22Rv1 (cell line): ENCODE data around the gene RGR.
A peak's percentile ranks its signal among the peaks of the same experiment; 100 is the strongest.

Experiments
- H3K27ac ChIP-seq: fragments of 450-650 bp; 2 replicates; pipeline ENCODE4 v1.5.1; 2017
- ZFX ChIP-seq: fragments of 450-650 bp; IDR thresholded peaks from 2 replicates; pipeline ENCODE4 v1.6.1; 2017; ENCODE audit warnings: antibody characterized with exemption, borderline replicate concordance
- TF ChIP-seq, protein P1 (sequence below): fragments of 450-650 bp; IDR thresholded peaks from 2 replicates; pipeline ENCODE4 v1.5.1; 2017; ENCODE audit warnings: mild to moderate bottlenecking

RGR gene

DNA sequence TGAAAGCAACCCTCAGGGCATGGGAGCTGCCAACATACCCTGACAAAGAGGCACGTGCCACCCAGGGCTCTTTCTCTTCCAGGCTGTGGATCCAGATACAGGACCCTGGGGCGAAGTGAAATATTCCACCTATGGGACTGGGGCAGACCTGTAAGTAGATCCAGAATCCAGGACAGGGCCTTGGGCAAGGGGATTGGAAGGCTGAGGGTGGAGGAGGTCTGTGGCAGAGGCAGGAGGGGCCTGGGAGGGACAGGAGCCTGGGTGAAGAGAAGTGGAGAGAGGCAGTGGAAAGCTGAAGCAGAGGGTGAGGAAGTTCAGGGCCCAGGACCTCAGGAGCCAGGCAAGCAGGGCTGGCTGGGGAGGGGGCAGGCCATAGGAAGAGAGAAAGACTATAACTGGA is 33.3 kb upstream of the RGR start:
- H3K27ac ChIP-seq, result no peak overlapping the region
- TF ChIP-seq, protein P1, sequence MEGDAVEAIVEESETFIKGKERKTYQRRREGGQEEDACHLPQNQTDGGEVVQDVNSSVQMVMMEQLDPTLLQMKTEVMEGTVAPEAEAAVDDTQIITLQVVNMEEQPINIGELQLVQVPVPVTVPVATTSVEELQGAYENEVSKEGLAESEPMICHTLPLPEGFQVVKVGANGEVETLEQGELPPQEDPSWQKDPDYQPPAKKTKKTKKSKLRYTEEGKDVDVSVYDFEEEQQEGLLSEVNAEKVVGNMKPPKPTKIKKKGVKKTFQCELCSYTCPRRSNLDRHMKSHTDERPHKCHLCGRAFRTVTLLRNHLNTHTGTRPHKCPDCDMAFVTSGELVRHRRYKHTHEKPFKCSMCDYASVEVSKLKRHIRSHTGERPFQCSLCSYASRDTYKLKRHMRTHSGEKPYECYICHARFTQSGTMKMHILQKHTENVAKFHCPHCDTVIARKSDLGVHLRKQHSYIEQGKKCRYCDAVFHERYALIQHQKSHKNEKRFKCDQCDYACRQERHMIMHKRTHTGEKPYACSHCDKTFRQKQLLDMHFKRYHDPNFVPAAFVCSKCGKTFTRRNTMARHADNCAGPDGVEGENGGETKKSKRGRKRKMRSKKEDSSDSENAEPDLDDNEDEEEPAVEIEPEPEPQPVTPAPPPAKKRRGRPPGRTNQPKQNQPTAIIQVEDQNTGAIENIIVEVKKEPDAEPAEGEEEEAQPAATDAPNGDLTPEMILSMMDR, result no peak
- no peak for TF ChIP-seq ZFX

DNA sequence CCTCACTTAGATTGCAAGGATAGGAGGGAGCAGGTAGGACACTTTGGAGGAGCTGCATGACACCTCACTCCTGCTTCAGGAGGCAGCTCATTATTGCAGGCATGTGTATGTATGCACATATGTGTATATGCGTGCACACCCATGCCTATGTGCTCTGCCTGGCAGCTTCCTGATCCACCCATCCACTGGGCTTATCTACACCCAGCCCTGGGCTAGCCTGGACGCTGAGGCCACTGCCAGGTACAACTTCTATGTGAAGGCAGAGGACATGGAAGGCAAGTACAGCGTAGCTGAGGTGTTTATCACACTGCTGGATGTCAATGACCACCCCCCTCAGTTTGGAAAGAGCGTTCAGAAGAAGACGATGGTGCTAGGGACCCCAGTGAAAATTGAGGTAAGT is 32.8 kb upstream of the RGR start:
- no peak for TF ChIP-seq ZFX
- TF ChIP-seq, protein P1, result no peak
- H3K27ac ChIP-seq, result no peak overlapping the region

DNA sequence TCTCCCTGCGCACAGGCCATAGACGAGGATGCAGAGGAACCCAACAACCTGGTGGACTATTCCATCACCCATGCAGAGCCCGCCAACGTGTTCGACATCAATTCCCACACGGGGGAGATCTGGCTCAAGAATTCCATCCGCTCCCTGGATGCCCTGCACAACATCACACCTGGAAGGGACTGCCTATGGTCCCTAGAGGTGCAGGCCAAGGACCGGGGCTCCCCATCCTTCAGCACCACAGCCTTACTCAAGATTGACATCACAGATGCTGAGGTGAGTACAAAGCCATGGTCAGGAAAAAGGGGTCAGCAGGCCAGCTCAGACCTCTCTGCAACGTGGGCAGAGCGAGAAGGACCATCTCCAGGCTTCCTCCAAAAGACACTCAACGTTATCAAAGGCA is 31.8 kb upstream of the RGR start:
- TF ChIP-seq, protein P1, result no peak
- no peak for TF ChIP-seq ZFX
- H3K27ac ChIP-seq, result no peak overlapping the region

DNA sequence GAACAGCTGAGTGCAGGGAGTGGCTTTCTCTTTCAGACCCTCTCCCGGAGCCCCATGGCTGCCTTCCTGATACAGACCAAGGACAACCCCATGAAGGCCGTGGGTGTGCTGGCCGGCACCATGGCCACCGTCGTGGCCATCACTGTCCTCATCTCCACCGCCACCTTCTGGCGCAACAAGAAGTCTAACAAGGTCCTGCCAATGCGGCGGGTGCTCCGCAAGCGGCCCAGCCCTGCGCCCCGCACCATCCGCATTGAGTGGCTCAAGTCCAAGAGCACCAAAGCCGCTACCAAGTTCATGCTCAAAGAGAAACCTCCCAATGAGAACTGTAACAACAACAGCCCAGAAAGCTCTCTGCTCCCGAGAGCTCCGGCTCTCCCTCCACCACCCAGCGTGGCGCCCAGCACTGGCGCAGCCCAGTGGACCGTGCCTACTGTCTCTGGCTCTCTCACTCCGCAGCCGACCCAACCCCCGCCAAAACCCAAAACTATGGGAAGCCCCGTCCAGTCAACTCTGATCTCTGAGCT is 30.7 kb upstream of the RGR start:
- TF ChIP-seq, protein P1, result no peak
- no peak for TF ChIP-seq ZFX
- no peak overlapping the region for H3K27ac ChIP-seq

DNA sequence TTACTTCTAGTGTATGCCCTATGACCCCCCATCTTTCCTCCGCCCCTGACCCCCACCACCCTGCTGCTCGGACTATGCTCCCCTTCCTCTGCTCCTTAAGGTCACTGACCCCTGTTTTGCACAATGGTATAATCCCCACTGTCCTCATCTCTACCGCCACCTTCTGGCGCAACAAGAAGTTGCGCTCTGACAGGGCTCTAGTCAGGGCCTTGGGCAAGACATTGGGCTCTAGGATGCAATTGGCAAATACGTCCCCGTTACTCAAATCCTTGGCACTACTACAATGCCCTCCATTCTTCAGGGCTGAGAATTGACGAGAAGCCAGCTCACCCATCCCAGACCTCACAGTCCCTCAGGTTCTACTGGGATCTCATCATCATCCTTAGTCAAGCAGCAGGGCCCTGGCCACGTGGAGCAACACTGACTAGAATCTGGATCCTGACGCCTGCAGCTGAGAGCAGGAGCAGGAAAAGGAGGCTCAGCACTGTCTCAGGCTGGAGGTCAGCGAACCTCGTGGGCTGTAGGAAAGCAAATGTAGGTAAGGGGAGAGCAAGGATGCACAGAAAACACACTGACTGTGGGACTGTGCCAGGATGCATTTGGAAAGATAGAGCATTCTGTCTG is 30.1 kb upstream of the RGR start:
- TF ChIP-seq, protein P1, result peak; percentile 78
- no peak for TF ChIP-seq ZFX

DNA sequence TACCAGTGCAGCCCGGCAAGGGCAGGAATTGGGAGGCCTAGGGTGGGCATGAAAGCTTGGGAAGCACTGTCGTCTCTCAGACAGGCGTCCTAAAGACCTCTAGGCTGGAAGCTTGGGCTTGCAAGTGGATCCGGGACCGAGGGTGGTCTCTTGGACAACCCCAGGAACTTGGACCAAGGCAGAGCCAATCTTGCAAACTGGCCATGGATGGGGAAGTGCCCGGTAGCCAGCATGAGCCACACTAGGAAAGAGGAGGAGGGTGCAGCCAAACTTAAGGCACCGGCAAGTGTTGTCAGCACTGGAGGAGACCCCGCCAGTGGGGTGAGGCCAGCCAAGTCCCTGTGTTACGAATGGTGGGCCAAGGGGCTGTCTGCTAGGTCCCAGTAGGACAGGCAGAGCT is 28.0 kb upstream of the RGR start:
- TF ChIP-seq ZFX, result no peak
- TF ChIP-seq, protein P1, result no peak
- no peak overlapping the region for H3K27ac ChIP-seq

More for the DNA sequence above, 30.1 kb upstream of the RGR start:
- H3K27ac ChIP-seq, result no peak overlapping the region

DNA sequence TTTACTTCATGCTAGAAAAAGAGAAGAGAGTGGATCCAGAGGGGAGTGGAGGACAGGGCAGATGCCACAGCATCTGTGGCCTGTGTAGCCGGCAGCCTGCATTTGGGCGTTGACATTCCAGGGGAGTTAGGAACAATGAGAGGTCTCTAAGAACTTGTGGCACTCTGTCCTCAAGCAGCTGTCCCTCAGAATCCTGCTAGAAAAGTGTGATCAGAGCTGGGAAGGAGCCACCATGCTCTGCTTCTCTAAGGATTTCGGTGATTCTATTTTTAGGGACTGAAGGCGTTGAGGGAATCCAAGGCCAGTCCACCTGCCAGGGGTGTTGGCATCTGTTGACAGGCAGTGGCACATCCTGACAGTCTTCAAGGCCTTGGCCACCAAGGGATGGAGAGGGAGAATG is 27.1 kb upstream of the RGR start:
- TF ChIP-seq ZFX, result no peak
- TF ChIP-seq, protein P1, result no peak
- no peak overlapping the region for H3K27ac ChIP-seq
